ENCODE data around the gene CDYL.
"Not testable (repeated sequence)": the region's sequence is repeated elsewhere in the genome, so short reads cannot be mapped to it uniquely, and the experiment has no call there.

Gene CDYL

DNA sequence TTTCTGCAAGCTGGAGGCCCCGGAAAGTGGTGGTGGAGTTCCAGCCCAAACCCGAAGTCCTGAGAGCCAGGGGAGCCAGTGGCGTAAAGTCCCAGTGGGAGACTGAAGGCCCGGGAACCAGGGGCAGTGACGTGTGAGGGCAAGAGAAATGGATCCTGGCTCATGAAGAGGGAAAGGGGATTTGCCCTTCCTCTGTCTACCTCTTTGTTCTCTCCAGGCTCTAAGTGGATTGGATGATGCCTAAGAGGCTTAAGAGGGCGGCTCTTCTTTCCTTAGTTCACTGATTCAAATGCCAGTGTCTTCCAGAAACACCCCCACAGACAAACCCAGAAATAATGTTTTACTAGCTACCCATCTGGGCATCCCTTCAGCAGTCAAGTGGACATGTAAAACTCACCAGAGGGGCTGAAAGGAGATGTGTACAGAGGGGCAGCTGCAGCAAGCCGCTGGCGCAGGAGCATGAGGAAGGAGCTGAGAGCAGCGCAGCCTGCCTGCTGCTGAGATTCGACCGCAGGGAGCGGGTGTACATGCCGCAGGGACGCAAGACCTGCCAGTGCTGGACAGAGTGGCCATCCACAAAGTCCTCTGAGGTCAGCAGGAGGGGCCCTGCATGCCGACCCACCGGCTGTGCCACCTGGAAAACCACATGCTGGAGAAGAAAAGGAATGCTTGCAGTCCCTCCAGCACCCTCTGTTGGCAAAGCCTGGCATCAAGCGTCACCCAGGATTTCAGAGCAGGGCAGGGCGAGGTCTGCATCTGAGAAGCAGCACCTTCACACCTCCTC, 29.5 kb downstream of the CDYL start:
- peak; percentile 2 for DNase-seq

DNA sequence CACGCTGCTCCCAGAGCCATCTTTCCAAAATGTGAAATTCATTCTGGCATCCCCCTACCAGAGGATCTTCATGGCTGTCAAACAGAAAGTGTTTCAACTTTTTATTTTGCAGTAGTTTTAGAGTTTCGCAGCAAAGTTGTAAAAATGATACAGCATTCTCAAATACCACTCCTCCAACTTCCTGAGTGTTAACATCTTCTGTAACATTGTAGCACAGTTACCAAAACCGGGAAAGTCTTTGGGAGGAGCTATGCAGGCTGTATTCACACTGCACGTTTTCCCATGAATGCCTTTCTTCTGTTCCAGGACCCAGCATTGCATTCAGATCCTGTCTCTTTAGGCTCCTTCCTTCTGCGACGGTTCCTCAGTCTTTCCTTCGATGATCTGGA, 30.1 kb downstream of the CDYL start:
- DNase-seq = no peak

DNA sequence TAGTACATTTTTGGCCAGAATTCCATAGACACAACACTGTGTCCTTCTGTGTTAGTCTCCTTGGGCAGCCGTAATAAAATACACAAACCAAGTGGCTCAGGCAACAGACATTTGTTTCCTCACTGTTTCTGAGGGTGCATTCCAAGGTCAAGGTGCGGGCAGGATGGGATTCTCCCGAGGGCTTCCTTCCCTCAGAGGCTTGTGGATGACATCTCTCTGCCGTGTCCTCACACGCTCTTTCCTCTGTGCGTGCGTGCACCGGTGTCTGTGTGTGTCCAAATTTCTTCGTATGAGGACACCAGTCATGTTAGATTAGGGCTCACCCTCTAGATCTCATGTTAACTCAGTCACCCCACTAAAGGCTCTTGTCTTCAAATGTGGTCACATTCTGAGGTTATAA, 30.6 kb downstream of the CDYL start:
- no peak for DNase-seq

DNA sequence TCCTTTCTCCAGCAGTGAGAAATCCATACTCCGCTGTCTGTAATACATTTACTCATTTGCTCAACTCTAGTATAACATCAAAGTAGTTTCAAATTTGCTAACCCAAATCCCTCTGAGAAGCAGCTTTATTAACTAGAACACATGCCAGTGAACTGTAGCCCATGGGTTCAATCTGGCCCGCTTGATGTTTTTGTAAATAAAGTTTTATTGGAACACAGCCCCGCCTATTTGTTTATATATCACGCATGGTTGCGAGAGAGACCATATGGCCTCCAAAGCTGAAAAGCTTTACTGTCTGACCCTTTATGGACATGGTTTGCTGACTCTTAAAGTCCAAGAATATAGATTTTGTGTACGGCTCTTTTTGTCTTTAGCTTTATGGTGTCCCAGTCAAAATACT, 32.2 kb downstream of the CDYL start:
- no peak for DNase-seq

DNA sequence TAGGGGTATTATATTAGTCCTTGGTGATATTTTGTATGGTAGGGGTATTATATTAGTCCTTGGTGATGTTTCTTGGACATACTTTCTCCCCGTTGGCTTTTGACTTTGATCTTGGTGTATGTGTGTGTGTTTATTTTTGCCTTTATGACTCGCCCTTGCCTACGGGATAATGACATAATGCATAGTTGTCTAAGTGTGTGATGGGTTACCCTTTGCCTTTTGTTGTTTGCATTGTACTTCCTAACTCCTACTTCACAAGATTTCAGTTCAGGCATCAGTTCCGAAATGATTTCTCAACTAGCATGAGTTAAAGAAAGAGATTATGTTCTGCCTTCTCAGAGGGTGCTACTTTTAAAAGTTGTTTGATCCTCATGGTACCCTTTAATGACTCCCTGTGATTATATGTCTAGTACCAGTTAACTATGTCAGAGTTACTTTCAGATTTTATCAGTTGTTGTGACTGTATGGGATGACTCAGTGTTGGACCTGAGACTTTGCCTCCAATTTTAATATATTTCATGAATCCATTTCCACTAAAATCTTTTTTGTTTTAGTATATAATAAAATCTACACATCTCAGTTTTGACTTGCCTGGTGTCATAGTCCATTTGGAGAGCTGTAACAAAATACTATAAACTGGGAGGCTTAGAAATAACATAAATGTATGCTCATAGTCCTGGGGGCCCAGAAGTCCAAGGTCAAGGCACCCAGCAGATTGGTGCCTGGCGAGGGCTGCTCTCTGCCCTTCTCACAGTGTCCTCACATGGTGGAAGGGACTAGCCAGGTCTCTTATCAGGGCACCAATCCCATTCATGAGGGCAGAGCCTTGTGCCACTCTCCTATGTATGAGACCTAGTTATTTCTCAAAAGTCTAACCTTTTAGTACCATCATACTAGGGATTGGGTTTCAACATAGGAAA, 34.1 kb downstream of the CDYL start:
- DNase-seq = no peak

DNA sequence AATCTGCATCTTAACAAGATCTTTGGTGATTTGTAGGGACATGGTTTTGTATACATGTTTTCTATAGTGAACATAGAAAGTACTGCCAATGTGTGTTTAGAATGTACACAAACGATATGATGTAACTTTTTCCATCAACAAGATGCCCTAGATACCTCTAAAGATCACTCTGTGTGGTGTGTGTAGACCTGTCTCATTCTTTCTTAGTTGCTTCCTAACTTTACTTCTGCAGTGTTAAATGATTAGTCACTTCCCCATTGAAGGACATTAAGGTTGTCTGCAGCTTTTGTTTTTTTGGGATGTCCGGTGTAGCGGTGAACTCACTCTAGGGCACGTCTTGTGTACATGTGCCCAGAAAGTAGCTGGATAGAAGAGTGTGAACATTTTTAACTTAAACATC, 35.9 kb downstream of the CDYL start:
- DNase-seq = no peak

DNA sequence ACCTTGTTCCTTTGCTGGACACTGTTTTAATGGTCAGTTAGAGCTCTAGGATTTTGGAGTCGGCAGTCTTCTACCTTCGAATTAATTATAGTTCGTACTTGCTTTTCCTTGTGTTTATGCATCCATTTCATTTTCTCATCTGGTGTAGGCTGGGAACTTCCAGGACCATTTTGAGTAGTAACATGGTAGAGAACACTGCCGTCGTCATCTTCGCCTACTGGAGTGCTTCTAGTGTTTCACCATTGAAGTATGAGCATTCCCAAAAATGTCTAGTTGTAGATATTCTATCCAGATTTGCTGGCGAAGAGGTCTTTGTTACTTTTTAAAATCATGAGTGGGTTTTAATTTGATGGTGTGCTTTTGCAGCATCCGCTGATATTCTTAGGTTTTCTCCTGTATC, 36.9 kb downstream of the CDYL start:
- no peak for DNase-seq

DNA sequence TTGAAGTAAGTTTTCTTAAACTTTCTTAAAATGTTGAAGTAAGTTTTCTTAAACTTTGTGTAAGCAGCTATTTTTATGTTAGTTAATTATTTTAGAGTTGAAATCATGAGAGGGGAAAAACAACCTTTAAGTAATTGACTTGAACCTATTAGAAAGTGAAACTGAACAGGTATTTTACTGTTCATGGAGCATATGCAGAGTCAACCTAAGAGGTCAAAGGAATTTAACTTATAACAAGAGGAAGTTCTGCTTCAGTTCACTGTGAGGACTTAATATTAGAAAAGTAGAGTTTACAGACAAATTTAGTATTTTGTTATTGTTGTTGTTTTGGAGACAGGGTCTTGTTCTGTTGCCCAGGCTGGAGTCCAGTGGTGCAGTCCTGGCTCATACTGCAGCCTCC, 38.0 kb downstream of the CDYL start:
- DNase-seq = no peak

DNA sequence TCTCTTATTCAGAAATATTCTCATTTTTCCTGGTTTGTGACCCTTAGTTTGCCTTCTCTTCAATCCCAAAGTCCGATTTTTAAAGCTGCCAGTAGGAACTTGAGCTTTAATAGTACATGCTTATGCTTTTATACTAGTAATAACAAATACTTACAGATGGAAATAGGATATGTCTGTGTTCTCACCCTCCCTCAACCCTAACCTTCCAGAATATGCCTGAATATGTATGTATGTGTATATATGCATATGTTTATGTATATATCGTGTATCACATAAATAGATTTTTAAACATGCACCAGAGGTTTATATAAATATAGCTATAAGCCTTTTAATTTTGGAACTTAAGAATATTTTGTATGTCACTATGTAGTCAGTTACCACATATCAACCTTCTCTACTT, 38.8 kb downstream of the CDYL start:
- no peak for DNase-seq

DNA sequence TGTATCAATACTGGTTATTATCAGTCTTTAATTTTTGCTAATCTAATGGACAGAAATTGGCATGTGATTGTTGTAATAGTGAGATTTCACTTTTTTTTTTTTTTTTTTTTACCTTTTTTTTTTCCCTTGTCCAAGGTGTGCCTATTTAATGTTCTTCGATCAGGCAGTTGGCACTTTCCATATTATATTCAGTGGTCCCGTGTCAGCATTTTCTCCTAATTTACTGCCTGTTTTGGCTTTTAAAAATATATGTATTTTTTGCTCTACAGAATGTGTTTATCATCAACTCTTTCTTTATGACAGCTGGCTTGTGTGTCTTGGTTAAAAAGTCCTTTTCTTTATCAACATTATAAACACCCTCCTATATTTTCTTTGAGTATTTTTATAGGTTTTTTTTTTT, 39.4 kb downstream of the CDYL start:
- DNase-seq = no peak

DNA sequence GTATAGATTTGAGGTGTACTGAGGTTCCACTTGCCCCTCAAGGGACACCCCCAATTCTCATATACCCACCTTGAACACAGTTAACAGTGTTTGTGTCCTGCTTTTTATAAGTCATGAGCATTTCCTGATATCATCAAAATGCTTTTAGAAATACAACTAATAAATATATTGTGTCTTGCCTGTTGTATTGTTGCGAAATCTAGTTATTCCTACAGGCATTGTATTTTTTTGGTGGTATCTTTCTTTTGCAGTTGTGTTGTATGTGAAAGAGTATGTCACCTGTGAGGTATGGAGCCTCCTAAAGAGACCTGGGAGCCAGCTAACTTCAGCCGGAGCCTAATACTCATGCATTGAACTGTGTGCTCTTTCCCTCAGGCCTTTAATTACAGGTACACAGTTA, 40.7 kb downstream of the CDYL start:
- no peak for DNase-seq

DNA sequence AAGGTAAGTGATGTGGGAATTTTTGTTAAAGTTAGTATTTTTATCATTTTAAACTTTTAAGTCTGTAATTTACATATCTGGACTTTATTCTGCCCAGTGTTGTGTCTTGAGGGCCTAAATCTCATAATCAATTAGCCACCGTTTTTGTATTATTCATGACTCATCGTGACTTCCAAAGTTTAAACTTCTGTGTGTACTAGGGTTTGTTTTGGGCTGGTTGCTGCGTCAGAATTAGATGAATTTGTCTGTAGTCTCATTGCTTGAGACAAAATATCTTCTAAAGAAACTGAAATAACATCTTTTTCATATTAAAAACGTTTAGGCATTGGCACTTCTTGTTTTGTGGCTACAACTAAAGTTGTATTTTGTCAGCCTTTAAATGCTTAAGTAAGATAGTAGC, 41.3 kb downstream of the CDYL start:
- DNase-seq = no peak

DNA sequence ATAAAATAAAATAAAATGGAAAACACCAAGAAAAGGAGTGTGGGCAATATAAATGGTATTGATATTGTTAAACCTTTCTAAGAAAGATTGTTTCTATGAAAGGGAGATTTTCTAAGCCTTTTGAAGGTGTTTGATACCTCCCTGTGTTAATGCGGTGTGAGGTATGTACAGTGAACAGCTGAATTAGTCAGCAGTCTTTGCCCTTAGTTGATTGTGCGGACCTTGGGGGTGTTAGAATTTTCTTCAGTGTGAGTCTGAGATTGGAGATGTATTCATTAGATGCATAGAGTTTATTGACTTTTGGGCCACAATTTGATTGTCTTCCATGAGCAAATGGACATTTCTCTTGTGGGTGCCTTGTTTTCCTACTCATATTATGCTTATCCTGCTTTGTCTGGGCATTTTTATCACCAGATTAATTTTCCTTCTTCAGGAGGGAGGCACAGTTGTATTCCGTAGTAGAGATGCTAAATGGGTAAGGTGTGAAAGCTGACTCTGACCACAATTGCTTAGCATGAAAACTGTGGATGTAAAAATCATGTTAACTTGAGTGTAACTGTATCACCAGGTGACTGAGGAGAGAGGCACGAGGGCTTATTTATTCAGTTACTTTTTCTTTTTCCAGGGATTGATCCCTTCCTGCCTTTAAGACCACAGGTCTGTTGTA, 42.2 kb downstream of the CDYL start:
- no peak for DNase-seq

DNA sequence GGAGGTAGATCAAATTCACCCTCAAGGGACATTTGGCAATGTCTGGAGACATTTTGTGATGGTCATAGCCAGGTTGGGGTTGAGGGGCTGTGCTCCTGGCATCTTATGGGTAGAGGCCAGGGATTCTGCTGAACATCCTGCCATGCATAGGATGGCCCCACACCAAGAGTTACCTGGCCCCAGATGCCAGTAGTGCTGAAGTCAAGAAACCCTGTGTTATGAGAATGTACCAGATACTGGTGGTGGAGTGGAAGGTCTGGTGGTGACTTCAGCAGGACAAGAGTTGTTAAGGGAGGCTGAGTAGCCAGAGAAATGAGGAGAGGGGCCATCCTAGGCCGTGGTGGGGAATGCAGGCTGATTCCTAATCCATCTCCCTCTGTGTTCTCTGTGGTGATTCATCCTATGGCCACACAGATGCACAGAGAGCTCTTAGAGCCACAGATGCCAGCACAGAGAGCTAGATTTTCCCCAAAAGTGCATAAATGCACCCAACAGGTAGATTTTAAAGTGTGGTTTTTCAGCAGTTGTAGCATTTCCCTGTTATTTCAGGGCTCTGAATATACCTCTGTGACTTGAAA, 43.6 kb downstream of the CDYL start:
- DNase-seq = no peak

DNA sequence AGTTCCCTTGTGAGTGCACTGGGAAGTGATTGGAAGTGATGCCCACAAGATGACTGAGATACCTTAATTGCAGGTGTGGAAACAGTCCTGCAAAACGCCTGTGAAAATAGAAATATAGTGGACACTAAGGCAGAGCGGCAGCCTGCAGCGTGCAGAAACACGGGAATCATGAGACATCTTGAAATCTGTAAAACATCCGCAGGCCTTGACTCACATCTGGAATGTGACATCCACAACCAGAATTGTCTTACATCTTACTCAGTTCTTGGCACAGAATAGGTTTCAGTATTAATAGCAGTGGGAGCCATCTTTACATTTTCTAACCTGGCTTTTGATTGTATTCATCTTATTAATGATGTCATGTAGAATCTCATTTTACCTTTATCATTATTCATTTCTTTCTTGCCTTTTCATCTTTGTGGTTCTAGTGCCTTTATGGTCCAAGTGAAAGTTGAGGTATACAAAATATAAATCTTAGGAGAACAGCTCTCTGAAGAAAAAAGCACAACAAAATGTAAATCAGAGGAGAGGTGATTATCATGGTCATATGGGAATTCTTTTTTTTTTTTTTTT, 44.6 kb downstream of the CDYL start:
- DNase-seq = no peak

DNA sequence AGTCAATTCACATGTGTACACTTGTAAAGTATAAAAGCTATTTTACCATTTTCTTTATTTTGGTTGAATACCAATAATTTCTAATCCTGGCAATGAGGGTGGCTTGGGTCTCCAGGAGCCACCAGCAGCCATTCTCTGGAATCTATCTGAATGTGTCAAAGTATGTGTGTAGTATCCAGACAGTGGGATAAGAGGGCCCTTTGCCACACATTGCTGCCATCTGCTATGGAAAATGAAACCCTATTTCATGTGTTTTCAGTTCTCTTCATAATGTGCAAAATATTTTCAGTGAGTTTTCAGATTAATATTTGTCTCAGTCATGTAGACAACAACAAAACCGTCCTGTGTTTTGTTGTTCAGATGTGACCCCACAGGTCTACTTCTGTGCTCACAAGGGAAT, 46.3 kb downstream of the CDYL start:
- no peak for DNase-seq

DNA sequence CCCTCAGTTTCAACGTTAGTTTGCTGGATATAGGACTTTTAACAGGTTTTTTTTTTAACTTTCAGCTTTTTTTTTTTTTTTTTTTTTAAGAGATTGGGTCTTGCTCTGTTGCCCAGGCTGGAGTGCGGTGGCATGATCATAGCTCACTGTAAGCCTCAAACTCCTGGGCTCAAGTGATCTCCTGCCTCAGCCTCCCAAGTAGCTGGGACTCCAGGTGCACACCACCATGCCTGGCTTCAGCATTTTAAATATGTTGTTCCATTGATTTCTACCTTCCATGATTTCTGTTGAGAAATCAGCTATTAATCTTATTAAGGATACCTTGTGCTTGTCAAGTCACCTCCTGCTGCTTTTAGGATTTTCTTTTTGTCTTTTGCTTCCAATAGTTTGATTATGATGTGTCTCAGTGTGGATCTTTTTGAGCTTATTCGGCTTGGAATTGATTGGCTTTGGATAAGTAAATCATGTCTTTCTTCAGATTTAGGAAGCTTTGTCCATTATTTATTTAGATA, 52.0 kb downstream of the CDYL start:
- DNase-seq = no peak

DNA sequence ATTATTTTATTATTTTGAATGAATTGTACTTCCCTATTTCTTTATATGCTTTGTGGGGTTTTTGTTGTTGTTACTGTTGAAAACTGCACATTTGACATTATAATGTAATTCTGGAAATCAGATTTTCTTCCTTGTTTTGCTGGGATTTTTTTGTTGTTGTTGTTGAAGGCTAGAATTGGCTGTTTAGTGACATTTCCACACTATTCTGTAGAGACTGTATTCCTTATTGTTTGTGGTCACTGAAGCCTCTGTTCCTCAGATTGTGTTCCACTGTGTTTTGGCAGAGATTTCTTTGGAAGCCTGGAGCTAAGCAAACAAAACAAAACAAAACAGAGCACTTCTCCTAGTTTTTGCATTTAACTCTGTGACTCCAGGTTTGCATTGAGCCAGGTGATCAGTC, 52.9 kb downstream of the CDYL start:
- DNase-seq = no peak

DNA sequence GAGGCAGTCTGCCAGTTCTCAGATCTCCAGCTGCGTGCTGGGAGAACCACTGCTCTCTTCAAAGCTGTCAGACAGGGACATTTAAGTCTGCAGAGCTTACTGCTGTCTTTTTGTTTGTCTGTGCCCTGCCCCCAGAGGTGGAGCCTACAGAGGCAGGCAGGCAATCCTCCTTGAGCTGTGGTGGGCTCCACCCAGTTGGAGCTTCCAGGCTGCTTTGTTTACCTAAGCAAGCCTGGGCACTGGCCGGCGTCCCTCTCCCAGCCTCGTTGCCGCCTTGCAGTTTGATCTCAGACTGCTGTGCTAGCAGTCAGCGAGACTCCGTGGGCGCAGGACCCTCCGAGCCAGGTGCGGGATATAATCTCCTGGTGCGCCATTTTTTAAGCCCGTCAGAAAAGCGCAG, 59.3 kb downstream of the CDYL start:
- DNase-seq = not testable (repeated sequence)

DNA sequence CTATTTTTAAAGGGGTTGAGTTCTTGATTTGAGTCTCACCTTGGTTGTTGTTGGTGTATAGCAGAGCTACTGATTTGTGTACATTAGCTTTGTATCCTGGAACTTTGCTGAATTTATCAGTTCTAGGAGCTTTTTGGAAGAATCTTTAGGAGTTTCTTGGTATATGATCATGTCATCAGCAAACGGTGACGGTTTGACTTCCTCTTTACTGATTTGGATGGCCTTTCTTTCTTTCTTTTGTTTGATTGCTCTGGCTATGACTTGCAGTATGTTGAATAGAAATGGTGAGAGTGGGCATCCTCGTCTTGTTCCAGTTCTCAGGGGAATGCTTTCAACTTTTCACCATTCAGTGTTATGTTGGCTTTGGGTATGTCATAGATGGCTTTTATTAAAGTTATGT, 64.0 kb downstream of the CDYL start:
- DNase-seq = no peak

DNA sequence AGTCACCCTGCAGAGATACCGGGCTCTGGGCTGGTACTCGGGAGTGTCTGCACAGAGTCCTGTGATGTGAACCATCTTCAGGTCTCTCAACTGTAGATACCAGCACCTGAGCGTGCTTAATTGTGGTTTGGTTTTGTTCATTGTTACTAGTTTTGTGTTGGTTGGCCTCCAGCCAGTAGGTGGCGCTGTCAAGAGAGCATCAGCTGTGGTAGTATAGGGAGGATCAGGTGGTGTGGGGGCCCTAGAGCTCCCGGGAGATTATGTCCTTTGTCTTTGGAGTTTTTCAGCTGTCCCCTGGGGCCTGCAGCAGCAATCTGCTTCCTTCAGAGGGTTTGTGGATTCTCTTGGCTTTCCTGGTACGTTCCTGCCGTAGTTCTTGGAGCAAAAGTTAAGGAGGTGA, 67.9 kb downstream of the CDYL start:
- DNase-seq = no peak

DNA sequence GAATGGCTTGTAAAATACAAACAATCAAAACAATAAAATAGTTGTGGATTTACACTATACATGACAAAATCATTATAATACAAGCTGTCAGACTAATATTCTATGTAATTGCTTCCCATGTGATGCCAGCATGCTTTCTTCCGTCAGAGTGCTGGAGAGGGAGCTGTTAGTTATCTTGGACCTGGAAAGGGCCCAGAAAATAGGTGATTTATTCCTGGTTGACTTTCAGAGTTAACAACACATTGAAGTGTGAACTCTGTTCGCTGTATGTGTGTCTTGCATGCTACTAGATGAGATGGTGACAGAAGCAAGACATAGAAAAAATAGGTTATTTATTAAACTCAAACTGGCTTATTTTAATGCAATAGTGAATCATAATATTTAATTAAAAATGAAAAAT, 70.2 kb downstream of the CDYL start:
- no peak for DNase-seq
